Activated CD4-positive, alpha-beta T cell treated with anti-CD3 and anti-CD28 coated beads, Interleukin-2, amount 50 U/mL, for 1 hour (primary cell): ENCODE data around the gene SDHA.
A peak's percentile ranks its signal among the peaks of the same experiment; 100 is the strongest.

Source experiments
- DNase-seq: peaks from one replicate; pipeline ENCODE4 v3.0.0-alpha.2; 2020

SDHA gene

DNA sequence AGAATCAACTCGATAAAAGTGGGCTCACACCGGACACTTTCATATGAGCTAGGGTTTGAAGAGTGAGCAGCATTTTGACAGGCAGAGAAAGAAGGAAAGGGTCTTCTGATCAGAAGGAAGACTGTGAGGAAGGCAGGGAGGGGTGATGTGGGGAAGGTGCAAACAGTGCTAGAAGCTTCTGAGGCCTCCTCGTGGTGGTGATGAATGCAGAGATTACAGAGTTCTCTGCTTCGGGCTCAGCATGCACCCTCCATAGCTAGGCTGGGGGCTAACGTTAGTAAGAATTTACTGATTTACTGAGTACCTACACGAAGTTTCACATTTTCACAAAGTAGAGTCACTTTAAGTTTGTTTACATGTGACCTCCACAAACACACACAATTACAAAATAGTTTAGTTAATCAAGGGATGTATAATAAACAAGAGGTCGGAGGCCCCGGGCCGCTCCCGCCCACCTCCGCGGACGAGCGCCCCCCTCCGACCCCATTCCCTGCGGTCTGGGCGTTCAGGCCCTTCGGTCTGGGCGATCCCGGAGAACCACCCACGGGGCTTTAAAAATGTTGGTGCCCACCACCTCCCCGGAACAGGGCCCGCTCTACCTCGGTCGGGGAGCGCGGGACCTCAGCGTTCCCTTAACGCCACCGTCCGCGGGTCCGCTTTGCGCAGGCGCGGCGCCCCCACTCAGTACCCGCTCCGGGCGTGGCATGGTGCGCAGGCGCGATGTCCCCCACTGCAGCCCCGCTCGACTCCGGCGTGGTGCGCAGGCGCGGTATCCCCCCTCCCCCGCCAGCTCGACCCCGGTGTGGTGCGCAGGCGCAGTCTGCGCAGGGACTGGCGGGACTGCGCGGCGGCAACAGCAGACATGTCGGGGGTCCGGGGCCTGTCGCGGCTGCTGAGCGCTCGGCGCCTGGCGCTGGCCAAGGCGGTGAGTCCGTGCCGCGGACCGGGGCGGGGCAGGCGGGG lies at the start of gene SDHA, which contains the start of gene CCDC127:
SDHA (plus strand) TSS at position 827 of the 963 bp plus-strand sequence; CDS start at position 863, 36 bp downstream.
CCDC127 (minus strand) TSS at position 660 of the 963 bp plus-strand sequence. CDS start 1,304 bp downstream, outside the sequence.
- DNase-seq = peak; percentile 97

GRCh38 chr5:169071-169727 lies 48.9 kb upstream of the SDHA start:
- no peak for DNase-seq

DNA sequence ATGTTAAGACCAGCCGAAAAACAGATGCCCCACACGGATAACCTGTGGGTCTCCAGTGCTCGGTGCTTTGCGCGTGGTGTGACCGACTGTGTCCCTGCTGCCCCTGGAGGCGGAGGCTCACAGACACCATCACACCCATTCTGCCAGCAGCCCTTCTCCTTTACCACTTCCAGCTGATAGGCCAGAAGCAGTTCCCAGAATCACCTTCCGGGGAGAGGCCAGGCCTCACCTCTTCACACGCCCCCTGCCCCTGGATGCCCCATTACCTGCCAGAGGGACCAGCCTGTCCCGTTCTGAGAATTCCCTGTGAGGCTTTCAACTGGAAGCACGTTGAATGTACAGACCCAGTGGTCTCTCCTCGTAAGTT lies 48.4 kb upstream of the SDHA start:
- DNase-seq = no peak

GRCh38 chr5:170971-171800 lies 46.9 kb upstream of the SDHA start:
- no peak for DNase-seq

DNA sequence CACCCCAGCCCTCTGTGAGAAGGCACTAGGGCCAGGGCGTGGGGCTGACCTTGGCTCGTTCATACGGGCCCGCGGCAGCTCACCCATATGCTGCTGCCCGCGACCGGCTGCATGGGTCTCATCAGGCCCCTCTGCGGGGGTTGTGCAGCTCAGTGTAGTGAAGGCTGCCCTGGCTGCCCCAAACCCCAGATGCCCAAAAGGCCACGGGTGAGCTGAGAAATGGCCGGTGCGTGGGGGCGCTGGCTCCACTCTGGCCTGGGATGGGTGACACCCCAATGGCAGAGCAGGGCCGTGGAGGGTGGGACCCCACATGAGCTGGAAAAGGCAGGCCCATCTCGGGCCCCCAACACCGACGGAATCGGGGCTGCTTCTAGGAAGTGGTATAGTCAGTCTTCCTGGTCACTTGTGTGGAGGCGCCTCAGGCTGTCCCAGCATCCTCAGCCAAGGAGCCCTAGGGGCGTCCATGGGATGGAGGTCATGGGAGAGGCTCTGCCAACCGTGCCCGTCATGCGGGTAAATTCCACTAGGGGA lies 46.3 kb upstream of the SDHA start:
- no peak for DNase-seq

DNA sequence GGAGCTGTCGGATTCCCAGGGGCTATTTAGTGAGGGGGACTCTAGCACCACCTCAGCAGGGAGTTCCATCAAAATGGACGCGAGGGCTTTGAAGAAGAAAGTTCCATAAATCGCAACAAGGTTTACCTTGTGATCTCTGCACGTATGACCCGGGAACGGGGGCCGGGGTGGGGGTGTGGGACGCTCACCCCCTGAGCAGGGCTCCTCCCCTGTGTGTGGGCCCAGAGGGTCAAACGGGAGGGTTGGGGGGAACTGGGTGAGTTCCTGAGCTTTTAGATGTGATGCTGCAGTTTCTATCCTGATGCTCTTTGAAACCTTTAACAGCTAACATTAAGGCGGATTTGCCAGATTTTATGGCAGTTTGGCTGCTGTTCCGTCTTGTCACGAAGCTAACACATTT lies 45.7 kb upstream of the SDHA start:
- DNase-seq = no peak

- DNase-seq = no peak
Observed at GRCh38 chr5:172841-173251, 45.3 kb upstream of the SDHA start.

- DNase-seq = no peak
Observed at GRCh38 chr5:173392-174290, 44.5 kb upstream of the SDHA start.

DNA sequence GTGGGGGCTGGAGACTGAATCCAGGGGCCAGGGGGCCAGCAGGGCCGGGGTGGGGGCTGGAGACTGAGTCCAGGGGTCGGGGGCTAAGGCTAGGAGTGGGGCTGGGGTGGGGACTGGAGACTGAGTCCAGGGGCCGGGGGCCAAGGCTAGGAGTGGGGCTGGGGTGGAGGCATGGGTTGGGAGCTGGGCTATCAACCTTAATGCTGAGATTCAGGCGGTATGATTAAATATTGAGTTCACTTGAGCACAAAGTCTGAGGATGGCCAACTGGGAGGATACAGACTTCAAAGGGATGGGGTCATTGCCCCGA lies 43.9 kb upstream of the SDHA start:
- DNase-seq = no peak

- no peak for DNase-seq
Observed at GRCh38 chr5:174876-175465, 43.1 kb upstream of the SDHA start.

DNA sequence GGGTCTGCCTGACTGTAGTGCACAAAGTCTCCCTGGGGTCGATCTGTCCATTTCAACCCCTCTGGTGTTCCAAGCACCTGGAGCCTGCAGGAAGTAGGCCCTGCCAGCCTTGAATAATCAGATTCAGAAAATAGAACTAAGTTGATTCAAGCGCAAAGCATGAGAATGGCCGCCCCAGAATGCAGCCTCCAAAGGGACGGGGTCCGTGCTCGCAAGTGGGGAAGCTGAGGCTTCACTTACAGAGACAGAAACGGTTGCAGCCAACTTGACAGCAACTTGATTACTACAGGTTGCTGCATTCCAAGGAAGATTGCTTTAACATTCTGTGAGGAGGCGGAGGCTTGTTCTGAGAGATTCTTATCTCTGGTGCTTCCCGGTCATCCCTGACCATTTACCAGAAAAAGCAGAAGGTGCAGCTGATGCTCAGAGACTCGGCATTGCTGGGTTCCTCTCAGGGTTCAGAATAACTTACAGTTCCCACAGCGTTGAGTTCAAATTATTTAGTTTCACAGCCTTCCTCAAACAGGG lies 41.8 kb upstream of the SDHA start:
- no peak for DNase-seq

DNA sequence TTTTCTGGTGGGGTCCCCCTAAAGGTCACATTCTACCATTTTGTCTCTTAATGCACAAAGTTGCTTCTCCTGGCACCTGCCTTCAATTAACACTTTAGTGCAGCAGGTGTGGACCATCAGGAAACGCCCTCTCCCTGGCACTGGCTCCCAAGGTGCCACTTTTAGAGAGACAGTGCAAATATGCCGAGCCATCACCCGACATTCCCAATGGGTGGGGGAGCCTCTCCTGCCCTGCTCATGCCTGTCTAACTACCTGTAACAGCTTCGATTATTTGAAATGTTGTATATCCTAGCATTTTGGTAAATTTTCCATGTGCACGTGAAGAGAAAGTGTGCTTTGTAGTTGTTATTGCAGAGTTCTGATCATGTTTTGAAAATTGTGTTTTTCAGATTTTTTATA lies 40.0 kb upstream of the SDHA start:
- no peak for DNase-seq

GRCh38 chr5:179401-179800 lies 38.7 kb upstream of the SDHA start:
- DNase-seq = no peak

- DNase-seq = no peak
Observed at GRCh38 chr5:180286-180918, 37.7 kb upstream of the SDHA start.

- DNase-seq = no peak
Observed at GRCh38 chr5:181160-181559, 37.0 kb upstream of the SDHA start.

DNA sequence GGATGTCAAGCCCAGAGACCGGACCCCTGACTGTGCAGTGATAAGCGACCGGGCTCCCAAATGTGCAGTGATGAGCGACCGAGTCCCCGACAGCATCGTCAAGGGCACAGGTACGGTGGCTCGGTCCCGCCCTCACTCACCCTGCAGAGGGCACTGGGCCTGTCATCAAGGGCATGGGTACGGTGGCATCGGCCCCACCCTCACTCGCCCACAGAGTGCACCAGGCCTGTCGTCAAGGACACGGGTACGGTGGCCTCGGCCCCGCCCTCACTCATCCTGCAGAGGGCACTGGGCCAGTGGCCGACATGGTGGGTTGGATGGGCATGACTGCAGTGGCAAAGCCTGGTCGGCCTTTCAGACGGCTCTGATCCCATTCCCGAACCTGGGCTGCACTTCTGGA lies 36.6 kb upstream of the SDHA start:
- no peak for DNase-seq

DNA sequence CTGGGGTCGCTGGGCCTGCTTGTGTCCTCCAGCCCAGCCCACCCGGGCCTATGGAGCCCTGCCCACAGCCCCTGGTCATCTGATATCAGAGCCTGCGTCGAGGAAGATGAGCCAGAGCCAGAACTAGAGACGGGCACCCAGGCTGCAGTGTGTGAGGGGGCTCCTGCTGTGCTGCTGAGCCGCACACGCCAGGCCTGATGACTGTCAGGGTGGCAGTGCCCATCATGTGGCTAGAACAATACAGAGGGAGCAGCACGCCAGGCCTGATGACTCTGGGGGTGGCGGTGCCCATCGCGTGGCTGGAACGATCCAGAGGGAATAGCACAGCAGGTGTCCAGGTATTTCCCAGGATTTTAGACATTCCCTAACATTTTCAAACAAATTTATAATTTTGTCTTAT lies 36.0 kb upstream of the SDHA start:
- DNase-seq = no peak

GRCh38 chr5:184471-184870 lies 33.6 kb upstream of the SDHA start:
- DNase-seq = no peak

DNA sequence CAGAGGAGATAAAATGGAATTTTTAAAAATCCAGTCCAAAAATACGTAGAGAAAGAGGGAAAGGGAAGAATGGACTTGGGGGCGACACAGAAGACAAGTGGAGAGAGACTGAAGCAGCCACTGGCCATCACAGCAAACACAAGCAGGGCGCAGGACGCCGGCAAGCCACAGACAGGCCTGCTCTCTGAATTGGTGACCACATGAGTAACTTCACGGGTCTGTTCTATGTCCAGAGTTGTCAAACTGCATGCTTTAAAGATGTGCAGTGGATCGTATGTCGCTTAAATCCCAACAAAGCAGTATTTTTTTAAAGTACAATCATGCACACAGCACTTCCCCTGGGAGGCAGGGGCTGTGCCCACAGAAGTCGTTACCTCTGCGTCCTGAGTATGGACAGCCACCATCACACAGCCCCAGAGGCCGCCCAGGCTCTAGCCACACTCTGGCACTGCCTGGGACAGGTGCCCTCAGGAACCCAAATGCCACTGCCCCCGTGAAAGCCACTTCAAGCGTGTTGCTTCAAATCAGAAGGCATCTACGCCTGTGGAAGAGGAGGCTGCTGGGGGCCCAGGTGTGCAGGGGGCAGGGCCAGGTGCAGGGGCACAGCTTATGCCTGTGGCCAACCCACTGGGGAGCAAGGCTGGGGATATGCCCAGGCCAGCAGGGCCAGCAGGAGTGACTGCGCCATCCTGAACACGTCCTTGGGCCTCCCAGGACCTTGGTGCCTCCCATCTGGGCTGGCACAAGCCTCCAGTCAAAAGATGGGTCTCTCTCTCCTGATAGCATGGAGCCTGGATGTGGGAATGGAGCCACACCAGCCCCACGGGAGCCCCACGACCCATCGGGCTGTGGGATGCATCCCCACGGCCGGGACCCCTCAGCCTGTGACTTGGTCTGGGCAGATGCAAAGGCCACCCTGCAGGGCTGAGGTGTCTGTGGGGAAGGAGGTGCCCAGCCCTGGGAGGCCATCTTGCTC lies 32.7 kb upstream of the SDHA start:
- DNase-seq = no peak
